Liver (tissue), 3 donors: ENCODE data around the gene GTF2IRD1.
"Not testable (repeated sequence)": the region's sequence is repeated elsewhere in the genome, so short reads cannot be mapped to it uniquely, and the experiment has no call there.

Source experiments
- CTCF ChIP-seq: fragments of 150-350 bp; IDR thresholded peaks from 2 replicates; pipeline ENCODE4 v1.5.1; 2017; ENCODE audit warnings: improper control_type of control experiment, low read depth, low read length; ENCODE audit not compliant: missing input control
- TAF1 ChIP-seq: conservative IDR thresholded peaks from 2 replicates; pipeline ENCODE4 v1.6.1; 2016; ENCODE audit warnings: antibody characterized with exemption, mild to moderate bottlenecking
- donor health status: healthy.
- donor health status: healthy.

- TF ChIP-seq TAF1, CTCF: not testable (repeated sequence)
Measured at GRCh38 chr7:74650055-74650454, 196.3 kb downstream of the GTF2IRD1 start.
